GM03348 (cell line): ENCODE results near the gene NDUFS7.

Experiments
- DNase-seq: peaks from one replicate; pipeline ENCODE4 v3.0.0; 2012; ENCODE audit warnings: low spot score

Gene NDUFS7

GRCh38 chr19:1364070-1364704 is 19.5 kb upstream of the NDUFS7 start:
- no peak for DNase-seq

GRCh38 chr19:1365319-1366269 is 18.1 kb upstream of the NDUFS7 start:
- DNase-seq = no peak

DNA sequence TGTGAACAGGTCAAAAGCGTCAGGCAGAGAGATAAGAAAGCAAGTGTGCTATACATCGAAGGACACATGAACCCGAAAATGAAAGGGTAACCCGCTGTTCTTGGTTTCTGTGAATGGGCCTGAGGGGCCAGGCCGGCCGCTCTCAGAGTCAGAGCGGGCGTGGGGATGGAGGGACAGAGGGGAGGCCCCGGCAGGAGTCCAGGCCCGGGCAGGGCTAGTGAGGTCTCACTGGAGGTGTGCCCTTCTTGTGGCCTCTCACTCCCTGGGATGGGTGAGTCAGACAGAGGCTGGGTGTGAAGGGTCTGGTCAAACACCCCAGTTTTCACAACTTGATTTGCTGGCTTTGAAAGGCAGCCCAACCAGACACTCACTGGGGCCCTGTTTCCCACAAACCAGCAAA is 17.4 kb upstream of the NDUFS7 start:
- DNase-seq = no peak

DNA sequence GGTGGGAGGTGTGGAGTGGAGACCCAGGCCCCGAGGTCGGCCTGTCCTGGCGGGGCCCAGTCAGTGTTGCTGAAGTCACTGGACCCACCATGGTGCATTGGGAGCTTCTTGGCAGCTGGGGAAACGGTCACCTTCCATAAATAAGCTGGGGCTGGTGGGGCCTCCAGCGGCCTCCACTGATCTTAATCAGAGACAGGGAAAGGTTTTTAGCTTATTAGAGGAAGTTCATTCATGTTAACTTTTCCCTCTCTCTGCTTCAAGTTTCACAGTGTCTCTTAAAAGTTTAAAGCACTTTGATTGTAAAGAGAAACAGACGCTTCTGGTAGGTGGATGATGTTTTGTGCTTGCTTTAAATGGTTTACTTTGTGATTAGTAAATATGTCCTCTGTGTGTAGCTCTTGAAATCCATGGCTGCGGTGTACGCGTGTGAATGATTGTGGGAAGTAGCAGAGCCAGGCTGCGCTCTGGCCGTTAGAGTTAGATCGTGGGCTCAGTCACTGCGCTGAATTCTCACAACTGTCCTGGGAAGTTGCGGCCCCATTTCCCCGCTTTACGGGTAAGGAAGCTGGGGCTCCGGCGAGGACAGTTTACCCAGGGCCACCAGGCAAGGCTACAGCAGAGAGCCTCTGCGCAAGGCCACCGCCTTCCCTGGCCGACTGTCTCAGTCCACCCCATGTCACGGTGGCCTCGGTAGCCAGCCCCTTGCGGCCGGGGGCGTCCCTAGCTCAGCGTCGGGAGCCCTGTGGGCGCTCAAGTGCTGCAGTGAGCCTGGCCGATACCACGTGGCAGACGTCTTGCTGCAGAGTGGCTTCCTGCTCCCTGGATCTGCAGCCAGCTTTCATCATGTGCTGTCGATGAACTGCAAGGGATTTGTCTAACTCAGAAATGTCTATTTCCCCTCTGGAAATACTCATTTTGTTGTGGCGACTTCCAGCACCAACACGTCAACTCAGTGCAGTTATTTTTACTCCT is 16.5 kb upstream of the NDUFS7 start:
- no peak for DNase-seq

DNA sequence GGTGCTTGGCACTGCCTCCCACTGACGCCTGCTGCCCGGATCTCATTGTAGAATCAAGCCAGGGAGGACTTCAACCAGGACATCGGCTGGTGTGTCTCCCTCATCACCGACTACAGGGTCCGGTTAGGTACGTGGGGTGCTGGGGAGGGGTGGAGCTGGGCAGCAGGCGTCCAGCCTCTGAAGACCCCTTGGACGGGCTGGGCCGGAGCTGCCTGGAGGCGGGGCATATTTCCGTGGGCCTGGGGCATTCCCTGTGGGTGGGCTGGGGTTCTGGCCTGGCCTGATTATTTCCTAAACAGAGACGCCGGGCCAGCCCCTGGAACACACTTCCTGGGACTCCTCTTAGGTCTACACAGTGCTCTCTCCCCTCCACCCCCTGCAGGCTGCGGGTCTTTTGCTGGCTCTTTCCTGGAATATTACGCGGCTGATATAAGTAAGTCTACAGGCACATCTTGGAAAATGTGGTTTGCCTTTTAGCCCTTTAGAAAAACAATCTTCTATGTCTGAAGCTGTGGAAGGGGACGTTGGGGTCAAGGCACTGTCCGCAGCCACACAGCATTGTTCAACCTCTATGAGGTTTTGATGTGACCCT is 14.4 kb upstream of the NDUFS7 start:
- no peak for DNase-seq

DNA sequence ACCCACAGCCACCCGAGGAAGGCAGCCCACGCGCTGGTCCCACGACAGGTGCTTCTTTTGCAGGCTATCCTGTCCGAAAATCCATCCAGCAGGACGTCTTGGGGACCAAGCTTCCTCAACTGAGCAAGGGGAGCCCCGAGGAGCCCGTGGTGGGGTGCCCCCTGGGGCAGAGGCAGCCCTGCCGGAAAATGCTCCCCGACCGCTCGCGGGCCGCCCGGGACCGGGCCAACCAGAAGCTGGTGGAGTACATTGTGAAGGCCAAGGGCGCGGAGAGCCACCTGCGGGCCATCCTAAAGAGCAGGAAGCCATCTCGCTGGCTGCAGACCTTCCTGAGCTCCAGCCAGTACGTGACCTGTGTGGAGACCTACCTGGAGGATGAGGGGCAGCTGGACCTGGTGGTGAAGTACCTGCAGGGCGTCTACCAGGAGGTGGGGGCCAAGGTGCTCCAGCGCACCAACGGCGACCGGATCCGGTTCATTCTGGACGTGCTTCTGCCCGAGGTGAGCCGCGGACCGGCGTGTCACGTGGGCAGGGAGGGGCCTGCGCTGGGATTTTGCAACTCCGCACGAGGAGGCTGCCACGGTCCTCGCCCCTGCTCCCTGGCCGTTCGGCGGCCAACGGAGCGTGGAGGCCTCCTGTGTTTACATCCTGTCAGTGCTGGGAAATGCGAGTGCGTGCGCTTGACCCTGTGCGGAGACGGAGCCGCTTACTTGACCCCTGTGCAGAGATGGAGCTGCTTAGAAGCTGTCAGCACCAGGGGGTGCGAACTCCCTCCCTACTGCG is 12.9 kb upstream of the NDUFS7 start:
- DNase-seq = no peak

GRCh38 chr19:1373042-1373533 is 10.6 kb upstream of the NDUFS7 start:
- DNase-seq = no peak

DNA sequence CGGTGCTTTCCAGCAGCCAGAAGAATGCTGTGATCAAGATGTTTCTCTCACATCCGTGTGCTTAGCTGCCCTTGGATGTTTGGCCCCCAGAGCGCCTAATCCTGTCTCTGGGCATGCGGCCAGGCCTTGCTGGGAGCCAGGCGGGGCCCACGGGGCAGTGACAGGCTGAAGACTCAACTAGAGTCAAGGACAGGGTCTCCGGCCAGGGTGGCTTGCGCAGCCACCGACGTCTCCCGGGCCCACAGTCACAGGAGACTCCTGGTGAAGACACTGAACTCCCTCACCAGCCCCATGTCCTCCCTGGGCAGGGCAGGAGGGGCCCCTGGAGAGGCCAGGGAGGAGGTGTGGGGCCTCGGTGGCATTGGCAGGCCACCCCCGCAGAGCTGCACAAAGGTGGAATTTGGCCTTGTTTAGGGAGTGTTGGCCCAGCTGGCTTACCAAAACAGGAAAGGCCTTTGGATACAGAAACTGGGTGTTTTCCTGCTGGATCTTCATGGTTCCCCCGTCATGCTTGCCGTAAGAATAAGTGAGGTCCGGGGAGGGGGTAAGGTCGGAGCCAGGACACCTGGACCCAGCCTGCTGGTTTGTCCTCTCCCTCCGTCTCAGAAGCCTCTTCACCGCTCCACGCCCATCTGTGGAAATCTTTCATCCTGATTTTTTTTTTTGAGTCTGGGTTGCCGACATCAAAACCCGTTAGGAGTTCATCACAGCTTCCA is 10.0 kb upstream of the NDUFS7 start:
- no peak for DNase-seq

GRCh38 chr19:1374250-1374577 is 9.5 kb upstream of the NDUFS7 start:
- no peak for DNase-seq

DNA sequence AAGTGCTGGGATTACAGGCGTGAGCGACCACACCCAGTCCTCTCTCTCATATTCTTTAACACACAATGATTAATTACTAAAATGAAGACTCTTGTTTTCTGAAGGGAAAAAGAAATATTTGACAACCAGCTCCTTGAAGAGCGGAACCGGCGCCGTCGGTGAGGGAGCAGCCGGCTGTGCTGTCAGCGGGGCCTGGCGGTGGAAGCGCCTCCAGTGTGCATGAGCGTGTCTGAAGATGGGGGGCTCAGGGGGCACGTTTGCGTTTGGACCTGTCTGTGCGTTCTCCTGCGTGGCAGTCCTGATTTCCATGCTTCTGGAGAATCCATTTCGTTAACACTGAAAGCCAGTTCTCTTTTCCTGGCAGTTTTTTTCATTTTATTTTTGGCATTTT is 7.3 kb upstream of the NDUFS7 start:
- DNase-seq = no peak

- DNase-seq = no peak
Observed at GRCh38 chr19:1377176-1377964, 6.3 kb upstream of the NDUFS7 start.

DNA sequence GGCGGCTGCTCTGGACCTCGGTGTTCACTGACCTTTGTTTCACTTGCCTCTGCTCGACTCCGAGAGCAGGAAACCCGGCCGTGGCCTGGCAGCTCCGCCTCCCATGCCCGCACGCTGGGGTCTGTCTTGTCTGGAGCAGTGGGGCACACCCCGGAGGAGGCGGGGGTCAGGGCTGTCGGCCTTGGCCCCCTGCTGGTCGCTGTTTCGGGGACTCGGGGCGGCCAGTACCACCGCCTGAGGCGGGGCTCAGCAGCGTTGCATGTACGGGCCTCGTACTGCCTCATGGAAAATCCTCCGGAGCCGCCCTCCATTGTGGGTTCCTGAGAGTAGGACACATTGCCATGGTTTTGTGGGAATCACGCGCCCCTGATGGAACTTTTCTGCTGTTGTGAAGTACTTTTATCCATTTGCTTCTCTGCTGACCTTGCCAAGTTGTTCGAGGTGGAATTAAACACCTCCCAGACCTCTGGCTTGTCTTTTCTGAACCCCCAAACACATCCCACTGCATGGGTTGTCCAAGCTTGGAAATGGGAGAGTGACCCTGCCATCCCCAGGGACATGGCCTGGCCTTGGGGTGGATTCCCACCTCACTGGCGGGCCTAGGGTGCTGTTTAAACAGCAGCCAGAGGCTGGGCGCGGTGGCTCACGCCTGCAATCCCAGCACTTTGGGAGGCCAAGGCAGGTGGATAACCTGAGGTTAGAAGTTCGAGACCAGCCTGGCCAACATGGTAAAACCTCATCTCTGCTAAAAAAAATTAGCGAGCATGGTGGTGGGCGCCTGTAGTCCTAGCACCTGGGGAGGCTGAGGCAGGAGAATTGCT is 5.5 kb upstream of the NDUFS7 start:
- DNase-seq = no peak

GRCh38 chr19:1379126-1379905 is 4.4 kb upstream of the NDUFS7 start:
- no peak for DNase-seq

DNA sequence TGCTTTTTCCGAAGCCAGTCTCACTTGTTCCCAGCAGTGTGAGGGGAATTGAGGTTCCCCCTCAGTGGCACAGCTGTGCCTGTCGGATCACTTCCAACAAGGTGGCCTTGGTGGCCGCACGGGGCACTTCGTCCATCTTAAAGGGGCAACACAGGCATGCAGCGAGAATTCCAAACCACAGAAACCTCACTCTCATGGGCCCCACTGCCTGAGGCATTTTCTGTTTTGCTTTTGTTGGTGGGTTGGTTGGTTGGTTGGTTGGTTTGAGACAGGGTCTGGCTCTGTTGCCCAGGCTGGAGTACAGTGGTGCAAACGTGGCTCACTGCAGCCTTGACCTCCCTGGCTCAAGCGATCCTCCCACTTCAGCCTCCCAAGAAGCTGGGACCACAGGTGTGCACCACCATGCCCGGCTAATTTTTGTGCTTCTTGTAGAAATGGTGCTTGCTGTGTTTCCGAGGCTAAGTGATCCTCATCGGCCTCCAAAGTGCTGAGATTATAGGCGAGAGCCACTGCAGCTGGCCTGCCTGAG is 3.7 kb upstream of the NDUFS7 start:
- DNase-seq = no peak

DNA sequence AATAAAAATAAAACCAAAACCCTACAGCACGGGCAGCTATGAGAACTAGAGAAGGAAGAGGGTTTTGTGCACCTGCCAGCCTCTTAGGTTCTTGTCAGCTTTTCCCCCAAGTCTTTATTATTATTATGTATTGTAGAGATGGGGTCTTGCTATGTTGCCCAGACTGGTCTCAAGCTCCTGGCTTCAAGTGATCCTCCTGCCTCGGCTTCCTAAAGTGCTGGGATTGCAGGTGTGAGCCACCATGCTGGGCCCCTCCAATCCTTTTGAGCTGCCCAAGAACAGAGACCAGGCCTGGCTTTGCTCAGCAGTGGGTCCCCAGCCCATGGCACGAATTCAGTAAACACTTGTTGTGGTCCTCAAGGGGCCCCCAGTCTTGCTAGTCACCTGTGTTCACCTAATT is 1.5 kb upstream of the NDUFS7 start:
- DNase-seq = no peak

DNA sequence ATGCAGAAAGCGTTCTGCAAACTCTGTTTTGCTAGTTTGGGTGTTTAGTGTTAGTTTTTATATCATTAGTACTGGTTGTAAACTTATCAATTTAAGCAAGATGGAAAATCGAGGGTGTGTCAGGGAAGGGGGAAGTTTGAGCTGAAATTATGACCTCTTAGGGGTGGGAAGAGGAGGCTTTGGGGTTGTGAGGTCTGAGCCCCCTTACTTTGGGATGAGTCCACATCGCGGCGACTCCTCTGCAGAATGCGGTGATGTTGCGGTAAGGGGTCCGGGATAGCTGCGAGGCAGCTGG is 743 bp upstream of the NDUFS7 start:
- no peak for DNase-seq

- no peak for DNase-seq
Observed at GRCh38 chr19:1384085-1384462, 367 bp downstream of the NDUFS7 start.
